Measurements from ENCODE around the gene HMGB2.

Gene HMGB2

GRCh38 chr4:173334085-173334890 is at the start of gene HMGB2:
Gene HMGB2, minus strand, starts transcription at chr4:173334358. Its CDS starts 709 bp downstream, at chr4:173333649.
- DNase-seq: peak; percentile 97

- DNase-seq: no peak
Measured at GRCh38 chr4:173382349-173382748, 48.2 kb upstream of the HMGB2 start.

GRCh38 chr4:173381610-173382009 is 47.5 kb upstream of the HMGB2 start:
- DNase-seq: no peak

GRCh38 chr4:173380987-173381386 is 46.8 kb upstream of the HMGB2 start:
- no peak for DNase-seq

- DNase-seq: no peak
Measured at GRCh38 chr4:173379929-173380328, 45.8 kb upstream of the HMGB2 start.

GRCh38 chr4:173374588-173374987 is 40.4 kb upstream of the HMGB2 start:
- no peak for DNase-seq

GRCh38 chr4:173371292-173372192 is 37.4 kb upstream of the HMGB2 start:
- peak; percentile 53 for DNase-seq

GRCh38 chr4:173370477-173371291 is 36.5 kb upstream of the HMGB2 start, which contains the start of gene SAP30:
Gene SAP30, plus strand, starts transcription at chr4:173370954. Its CDS starts 229 bp downstream, at chr4:173371183.
- DNase-seq: peak; percentile 92

- peak; percentile 52 for DNase-seq
Measured at GRCh38 chr4:173370130-173370476, 35.9 kb upstream of the HMGB2 start.

- DNase-seq: no peak
Measured at GRCh38 chr4:173367946-173368345, 33.8 kb upstream of the HMGB2 start.

- no peak for DNase-seq
Measured at GRCh38 chr4:173367285-173367684, 33.1 kb upstream of the HMGB2 start.

- no peak for DNase-seq
Measured at GRCh38 chr4:173365359-173365996, 31.3 kb upstream of the HMGB2 start.

GRCh38 chr4:173362666-173363065 is 28.5 kb upstream of the HMGB2 start:
- DNase-seq: no peak

GRCh38 chr4:173360587-173361221 is 26.5 kb upstream of the HMGB2 start:
- no peak for DNase-seq

GRCh38 chr4:173357939-173358338 is 23.8 kb upstream of the HMGB2 start:
- no peak for DNase-seq

GRCh38 chr4:173347467-173347866 is 13.3 kb upstream of the HMGB2 start:
- no peak for DNase-seq

GRCh38 chr4:173346074-173346473 is 11.9 kb upstream of the HMGB2 start:
- DNase-seq: no peak

- no peak for DNase-seq
Measured at GRCh38 chr4:173345648-173346047, 11.5 kb upstream of the HMGB2 start.

- DNase-seq: no peak
Measured at GRCh38 chr4:173343832-173344397, 9.8 kb upstream of the HMGB2 start.

GRCh38 chr4:173337463-173337862 is 3.3 kb upstream of the HMGB2 start:
- no peak for DNase-seq
